GM12892 (cell line): Measurements from ENCODE around the gene C1D. TPM values are rescaled to one million over a fixed set of nuclear protein-coding genes. Genes with fewer than 3 reads are reported as not detected.

ENCODE experiments used
- DNase-seq: peaks from one replicate; pipeline ENCODE4 v3.0.0; 2011; ENCODE audit not compliant: insufficient read length
- FAIRE-seq: peaks from 2 replicates; lab custom pipeline; 2011; peaks lifted over from hg19 to GRCh38; lab: Jason Lieb, UNC
- POLR2A ChIP-seq: IDR thresholded peaks from 2 replicates; pipeline ENCODE4 v1.6.1; 2011; ENCODE audit warnings: low read depth, low read length, control low read depth
- POLR2AphosphoS5 ChIP-seq: IDR thresholded peaks from 2 replicates; pipeline ENCODE4 v1.6.1; 2011; ENCODE audit warnings: low read depth, low read length, control low read depth
- TAF1 ChIP-seq: IDR thresholded peaks from 2 replicates; pipeline ENCODE4 v1.6.1; 2011; ENCODE audit warnings: low read depth, mild to moderate bottlenecking, control low read depth, low read length, borderline replicate concordance
- polyA plus RNA-seq: library from polyadenylated mRNA; unstranded; fragments of >200 nt; gene quantifications from one replicate; pipeline ENCODE4 v1.2.1, GENCODE V29; 2012; ENCODE audit warnings: missing spikeins, inconsistent platforms; ENCODE audit not compliant: missing spikeins

The C1D gene
- polyA plus RNA-seq: 39.4 TPM

- TF ChIP-seq TAF1 (peak; percentile 68; the same call in 1 of the 2 replicates), POLR2A (peak; percentile 79), POLR2AphosphoS5 (peak; percentile 83)
- FAIRE-seq (peak; percentile 85), DNase-seq (peak; percentile 53)
Observed at GRCh38 chr2:68062680-68063387, at the start of gene C1D. TSS of gene C1D (minus strand) at chr2:68063004. CDS start at chr2:68047310, 15,694 bp downstream.

GRCh38 chr2:68110102-68110501 is 47.3 kb upstream of the C1D start:
- DNase-seq: no peak
- peak; percentile 67 for FAIRE-seq
- TF ChIP-seq POLR2AphosphoS5 (no peak), TAF1 (no peak), POLR2A (no peak)

GRCh38 chr2:68108120-68108519 is 45.3 kb upstream of the C1D start:
- FAIRE-seq (no peak), DNase-seq (no peak)
- TF ChIP-seq TAF1: no peak
- TF ChIP-seq POLR2A: no peak
- TF ChIP-seq POLR2AphosphoS5: no peak

- no peak for TF ChIP-seq TAF1
- TF ChIP-seq POLR2AphosphoS5: no peak
- no peak for TF ChIP-seq POLR2A
- no peak for DNase-seq
- FAIRE-seq: no peak
Observed at GRCh38 chr2:68107475-68107874, 44.7 kb upstream of the C1D start.

GRCh38 chr2:68104111-68104835 is 41.5 kb upstream of the C1D start:
- FAIRE-seq: no peak
- TF ChIP-seq TAF1 (no peak), POLR2A (no peak), POLR2AphosphoS5 (no peak)
- DNase-seq: no peak

- DNase-seq (no peak), FAIRE-seq (no peak)
- TF ChIP-seq TAF1 (no peak), POLR2A (no peak), POLR2AphosphoS5 (no peak)
Observed at GRCh38 chr2:68103709-68104055, 40.9 kb upstream of the C1D start.

GRCh38 chr2:68103030-68103708 is 40.4 kb upstream of the C1D start:
- DNase-seq: no peak
- FAIRE-seq: no peak
- TF ChIP-seq POLR2AphosphoS5: no peak
- TF ChIP-seq TAF1: no peak
- TF ChIP-seq POLR2A: no peak

- TF ChIP-seq TAF1: no peak
- TF ChIP-seq POLR2A: no peak
- TF ChIP-seq POLR2AphosphoS5: no peak
- DNase-seq (no peak), FAIRE-seq (no peak)
Observed at GRCh38 chr2:68100189-68100588, 37.4 kb upstream of the C1D start.

GRCh38 chr2:68099260-68099659 is 36.5 kb upstream of the C1D start:
- DNase-seq (no peak), FAIRE-seq (no peak)
- no peak for TF ChIP-seq TAF1
- no peak for TF ChIP-seq POLR2AphosphoS5
- no peak for TF ChIP-seq POLR2A

- DNase-seq: no peak
- FAIRE-seq: no peak
- TF ChIP-seq TAF1: no peak
- no peak for TF ChIP-seq POLR2A
- TF ChIP-seq POLR2AphosphoS5: no peak
Observed at GRCh38 chr2:68098291-68098797, 35.5 kb upstream of the C1D start.

- DNase-seq (no peak), FAIRE-seq (no peak)
- TF ChIP-seq POLR2A (no peak), POLR2AphosphoS5 (no peak), TAF1 (no peak)
Observed at GRCh38 chr2:68094111-68094510, 31.3 kb upstream of the C1D start.

GRCh38 chr2:68093634-68094033 is 30.8 kb upstream of the C1D start:
- no peak for DNase-seq
- TF ChIP-seq POLR2A (no peak), POLR2AphosphoS5 (no peak), TAF1 (no peak)
- no peak for FAIRE-seq
